ENCODE results near the gene PTPRS. TPM values are rescaled to one million over a fixed set of nuclear protein-coding genes. Genes with fewer than 3 reads are reported as not detected.

Gene PTPRS
- total RNA-seq, 1 donor from 2014 or later, result 6.5 TPM

DNA sequence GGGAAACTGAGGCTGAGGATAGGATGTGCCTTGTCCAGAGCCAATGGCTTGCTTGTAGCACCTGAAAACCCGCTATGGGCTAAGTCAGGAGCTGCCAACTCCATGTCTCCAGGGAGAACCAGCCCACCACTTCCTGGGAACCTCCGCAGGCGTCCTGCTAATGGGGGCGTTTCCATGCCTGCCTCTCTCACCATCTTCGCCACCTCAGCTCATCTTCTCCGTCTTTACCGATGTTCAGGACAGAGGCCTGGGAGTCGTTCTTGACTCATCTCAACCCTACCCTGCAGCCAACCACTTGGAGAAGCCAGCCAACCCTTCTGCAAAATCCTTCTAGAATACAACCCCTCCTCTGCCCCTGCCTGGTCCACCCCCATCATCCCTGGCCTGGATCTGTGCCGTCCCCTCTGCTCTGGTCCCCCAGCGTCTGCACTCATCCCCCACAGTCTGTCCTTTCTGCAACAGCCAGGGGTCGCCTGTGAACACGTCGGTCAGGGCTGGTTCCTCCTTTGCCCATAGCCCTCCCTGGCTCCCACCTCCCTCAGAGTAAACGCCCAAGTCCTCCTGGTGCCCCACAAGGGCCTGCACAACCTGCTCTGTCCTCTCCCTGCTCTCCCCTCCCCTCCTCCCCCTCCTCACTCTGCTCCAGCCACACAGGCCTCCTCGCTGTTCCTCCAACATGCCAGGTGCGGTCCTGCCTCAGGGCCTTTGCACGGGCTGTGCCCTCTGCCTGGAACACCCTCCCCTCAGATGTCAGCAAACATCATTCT lies 31.0 kb downstream of the PTPRS start:
- peak in 1 of 2 donors; percentile 42 for DNase-seq (ENCODE audit: low read depth in 2 of 2)

DNA sequence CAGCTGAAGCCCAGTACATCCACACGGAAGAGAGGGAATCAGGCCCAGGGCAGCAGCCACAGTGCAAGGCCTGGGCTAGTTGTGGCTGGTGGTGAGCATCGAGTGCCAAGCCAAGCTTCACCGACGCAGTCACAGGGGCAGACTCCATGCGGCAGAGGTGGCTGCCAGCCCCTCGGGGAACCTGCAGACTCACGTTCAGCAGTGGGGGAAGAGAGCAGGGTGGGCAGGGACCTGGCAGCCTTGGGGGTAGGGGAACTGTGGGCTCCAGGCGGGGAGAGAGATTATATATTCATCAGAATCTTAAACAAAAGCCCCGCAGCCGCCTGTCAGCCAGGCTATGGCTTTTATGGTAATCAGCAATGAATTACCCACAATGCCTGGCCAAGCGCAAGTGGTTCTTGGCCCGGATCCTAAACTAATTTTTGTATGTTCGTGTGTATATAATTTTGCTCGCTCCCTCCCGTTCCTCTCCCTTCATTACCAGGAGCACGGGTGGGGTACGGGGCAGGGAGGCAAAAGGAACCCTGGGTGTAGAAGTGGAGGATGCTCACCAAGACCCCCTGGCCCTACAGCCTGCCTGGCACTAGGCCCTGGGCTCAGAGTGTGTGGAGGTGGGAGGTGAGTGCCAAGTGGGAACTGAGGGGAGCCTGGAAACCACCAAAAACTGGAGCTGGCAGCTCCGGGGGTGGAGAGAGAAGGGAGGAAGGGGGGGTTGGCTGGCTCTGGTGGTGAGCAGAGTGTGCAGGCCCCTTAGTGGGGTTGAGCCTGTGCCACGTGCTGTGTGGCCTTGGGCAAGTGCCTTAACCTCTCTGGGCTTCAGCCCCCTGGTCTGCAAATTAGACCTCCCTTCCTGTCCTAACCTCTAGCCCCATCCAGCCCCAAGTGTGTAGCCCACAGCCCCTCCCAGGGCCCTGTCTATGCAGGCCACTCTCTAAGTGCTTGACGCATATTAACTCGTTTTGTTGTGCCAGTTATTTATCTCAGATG lies 31.9 kb downstream of the PTPRS start:
- DNase-seq (ENCODE audit: low read depth in 2 of 2), result peak; percentile 55 to 91

DNA sequence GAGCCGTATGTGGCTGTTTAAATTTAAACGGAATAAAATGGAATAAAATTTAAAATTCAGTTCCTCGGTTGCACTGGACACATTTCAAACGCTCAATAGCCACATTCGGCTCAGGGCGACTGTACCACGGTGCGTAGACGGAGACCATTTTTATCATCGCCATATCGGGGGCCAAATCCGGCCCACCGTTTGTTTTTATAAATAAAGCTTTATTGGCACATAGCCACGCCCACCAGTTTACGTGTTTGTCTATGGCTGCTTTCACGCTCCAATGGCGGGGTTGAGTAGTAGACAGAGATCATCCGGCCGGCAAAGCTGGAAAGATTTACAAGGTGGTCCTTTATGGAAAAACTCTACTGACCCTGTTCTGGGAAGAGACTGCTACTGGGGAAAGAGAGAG lies 33.0 kb downstream of the PTPRS start:
- no peak for DNase-seq (ENCODE audit: low read depth in 2 of 2)

DNA sequence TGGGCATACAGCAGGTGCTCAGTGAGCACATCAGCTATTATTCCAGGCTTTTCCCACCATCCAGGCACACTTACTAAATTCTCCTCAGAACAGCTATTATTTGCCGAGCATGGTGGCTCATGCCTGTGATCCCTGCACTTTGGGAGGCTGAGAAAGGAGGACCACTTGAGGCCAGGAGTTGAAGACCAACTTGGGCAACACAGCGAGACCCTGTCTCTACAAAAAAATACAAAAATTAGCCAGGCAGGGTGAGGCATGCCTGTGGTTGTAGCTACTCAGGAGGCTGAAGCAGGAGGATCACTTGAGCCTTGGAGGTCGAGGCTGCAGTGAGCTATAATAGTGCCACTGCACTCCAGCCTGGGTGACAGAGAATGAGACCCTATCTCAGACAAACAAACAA lies 35.4 kb downstream of the PTPRS start:
- no peak for DNase-seq (ENCODE audit: low read depth in 2 of 2)

DNA sequence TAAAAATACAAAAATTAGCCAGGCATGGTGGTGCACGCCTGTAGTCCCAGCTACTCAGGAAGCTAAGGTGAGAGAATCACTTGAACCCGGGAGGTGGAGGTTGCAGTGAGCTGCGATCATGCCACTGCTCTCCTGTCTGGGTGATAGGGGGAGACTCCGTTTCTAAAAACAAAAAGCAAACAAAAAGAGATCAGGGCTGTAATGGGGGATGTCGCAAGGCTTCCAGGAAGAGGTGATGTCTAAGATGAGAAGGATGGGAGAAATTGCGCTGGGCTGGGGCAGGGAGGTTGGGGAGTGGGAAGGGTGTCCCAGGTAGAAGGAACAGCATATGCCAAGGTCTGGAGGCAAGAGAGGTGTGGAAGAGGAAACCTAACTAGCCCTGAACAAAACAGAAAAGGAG lies 36.1 kb downstream of the PTPRS start:
- DNase-seq (ENCODE audit: low read depth in 2 of 2), result no peak

DNA sequence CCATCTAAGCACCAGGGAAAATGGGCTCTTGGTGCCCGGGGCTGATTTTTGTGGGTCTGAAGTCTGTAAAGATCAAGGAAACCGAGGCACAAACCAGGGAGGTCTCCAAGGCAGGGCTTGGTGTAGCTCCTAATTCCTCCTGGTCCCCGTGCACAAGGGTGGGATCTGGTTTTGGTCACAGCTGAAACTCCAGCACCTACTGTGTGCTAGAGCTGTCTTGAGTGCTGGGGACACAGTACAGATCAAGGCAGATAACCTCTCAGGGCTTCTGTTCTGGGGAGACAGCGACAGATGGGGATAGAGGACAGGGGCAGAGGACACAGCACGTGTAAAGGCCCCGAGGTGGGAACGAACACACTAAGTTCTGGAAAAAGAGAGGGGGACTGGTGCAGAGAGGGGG lies 37.4 kb downstream of the PTPRS start:
- DNase-seq (ENCODE audit: low read depth in 2 of 2), result no peak

DNA sequence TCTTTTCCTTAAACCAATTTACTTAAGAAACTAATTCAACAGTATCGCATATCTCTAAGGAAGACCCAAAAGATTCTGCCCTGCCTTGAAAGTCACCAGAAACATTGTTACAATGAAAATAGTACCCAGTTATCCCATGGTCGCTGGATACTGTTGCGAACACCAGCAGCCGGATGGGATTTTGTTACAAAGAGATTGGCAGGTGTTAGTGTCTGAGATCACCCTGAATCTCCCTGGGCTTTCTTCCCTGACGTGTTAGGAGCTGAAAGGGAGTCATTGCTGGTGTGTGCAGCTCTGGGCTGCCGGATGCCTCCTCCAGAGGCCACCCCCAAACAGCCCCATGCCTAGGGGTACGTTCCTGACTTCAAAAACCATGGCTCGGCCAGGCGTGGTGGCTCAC lies 38.2 kb downstream of the PTPRS start:
- DNase-seq (ENCODE audit: low read depth in 2 of 2), result no peak

DNA sequence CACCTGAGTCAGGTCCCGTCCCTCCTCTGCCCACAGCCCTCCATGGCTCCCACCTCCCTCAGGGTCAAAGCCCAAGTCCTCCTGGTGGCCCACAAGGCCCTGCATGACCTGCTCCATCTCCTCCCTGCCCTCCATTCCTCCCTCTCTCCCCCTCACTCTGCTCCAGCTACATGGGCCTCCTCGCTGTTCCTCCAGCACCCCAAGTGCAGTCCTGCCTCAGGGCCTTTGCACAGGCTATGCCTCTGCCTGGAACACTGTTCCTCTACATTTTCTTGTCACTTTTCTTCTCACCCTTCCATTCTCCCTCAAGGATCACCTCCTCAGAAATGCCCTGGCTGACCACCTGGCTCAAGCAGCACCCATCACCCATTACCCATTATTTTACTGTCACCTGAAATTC lies 41.5 kb downstream of the PTPRS start:
- DNase-seq (ENCODE audit: low read depth in 2 of 2), result no peak

DNA sequence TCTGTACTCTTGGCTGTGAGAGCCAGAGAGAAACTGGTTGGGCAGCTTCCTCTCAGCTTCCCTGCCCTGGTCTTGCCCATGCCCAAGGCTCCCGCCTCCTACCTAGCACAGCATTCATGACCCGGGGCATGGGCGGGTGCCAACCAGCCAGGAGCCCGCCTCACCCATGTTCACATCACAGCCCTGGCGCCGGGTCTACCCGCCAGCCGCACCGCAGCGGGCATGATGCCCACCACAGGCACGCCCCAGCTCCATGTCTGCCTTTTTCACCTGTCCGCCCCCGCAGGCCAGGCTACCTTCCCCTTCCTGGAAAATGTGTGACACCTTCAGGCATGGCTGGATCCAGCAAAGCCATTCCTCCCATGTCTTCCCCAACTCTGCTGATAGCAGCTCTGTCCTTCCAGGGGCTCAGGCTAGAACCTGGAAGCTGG lies 42.1 kb downstream of the PTPRS start:
- no peak for DNase-seq (ENCODE audit: low read depth in 2 of 2)

DNA sequence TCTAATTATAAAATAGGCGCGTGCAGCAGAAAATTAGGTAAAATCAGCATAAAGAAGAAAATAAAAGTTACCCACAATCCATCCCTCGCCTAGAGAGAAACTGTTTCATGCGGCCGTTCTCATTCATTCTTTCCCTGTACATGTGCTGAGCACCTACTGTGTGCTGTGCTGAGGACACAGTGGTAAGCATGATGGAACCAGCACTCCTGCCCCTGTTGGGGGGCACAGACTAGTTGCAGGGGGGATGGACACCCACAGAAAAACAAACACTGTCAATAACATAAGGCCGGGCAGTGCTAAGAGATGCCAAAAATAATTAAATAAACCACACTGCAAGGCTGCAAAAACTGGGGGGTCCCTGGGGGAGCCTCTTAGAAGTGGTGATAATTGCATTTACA lies 43.3 kb downstream of the PTPRS start:
- DNase-seq (ENCODE audit: low read depth in 2 of 2), result no peak

DNA sequence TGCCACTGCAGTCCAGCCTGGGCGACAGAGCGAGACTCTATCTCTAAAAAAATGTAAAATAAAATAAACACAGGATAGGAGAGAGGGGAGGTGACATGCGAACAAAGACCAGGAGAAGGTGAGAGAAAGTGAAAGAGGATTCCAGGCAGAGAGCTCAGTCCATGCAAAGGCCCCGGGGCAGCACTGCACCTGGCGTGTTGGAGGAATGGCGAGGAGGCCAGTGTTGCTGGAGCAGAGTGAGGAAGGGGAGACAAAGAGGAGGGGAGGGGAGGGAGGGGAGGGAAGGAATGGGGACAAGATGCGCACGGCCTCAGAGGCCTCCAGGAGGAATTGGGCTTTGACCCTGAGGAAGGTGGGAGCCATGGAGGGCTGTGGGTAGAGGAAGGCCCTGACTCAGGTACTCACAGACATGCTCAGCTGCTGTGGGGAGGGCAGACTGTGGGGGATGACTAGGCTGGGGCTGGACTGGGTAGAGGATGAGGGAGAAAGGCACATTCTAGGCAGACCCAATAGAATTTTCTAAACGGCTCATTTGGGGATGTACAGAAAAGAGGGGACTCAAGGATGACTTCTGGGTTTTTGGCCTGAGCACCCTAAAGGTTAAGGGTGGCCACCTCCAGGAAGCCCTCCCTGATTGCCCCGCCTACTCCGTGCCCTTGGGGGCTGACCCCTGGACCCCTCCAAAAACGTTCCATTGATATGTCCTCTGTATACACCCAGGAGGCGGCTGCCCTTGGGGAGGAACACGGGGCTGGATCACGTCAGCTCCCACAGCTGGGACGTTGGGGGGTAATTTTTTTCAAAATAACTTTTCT lies 43.9 kb downstream of the PTPRS start:
- no peak for DNase-seq (ENCODE audit: low read depth in 2 of 2)

DNA sequence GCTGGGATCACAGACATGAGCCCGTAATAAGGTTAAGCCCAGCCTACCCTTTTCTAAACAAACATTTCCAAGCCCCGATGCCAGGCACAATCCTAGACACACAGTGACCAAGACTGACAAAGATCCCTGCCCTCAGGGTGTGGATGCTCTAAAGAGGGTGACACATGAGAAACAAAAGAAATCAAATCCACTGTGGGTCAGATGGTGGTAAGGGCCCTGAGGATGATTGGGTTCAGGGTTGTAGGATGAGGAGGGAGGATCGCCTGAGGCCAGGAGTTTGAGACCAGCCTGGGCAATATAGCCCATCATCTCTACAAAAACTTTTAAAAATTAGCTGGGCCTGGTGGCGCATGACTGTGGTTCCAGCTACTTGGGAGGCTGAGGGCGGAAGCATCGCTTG lies 44.6 kb downstream of the PTPRS start:
- no peak for DNase-seq (ENCODE audit: low read depth in 2 of 2)

DNA sequence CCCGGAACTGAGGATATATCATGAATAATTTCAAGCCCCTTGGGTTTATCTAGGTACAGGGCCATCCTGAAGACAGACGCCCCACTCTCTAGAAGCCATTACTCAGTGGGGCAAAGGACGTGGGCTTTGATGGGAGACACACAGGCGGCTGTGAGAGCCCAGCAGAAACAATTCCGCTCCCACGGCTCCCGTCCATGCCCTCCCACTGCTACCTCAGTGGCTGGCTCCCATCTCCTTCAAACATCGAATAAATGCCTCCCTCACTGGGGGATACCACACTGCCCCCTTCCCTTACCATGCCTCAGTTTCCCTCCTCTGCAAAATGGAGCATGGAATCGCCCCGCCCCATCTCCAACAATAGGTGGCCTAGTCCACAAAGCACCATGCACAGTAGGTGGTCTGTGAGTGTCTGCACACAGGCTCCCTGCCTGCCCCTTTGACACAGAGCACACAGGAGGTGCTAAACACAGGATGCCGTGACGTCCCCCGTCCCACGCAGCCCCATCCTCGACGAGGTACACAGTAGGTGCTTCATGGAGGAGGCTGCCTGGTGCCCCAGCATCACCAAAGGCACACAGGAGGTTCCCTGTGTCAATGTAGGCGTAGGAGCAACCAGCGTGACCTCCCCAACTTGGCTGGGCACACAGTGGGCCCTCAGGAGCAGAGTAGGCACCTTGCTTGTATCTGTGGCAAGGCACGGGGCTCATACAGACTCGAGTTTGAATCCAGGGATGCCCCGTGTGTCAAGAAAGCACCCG lies 46.0 kb downstream of the PTPRS start:
- no peak for DNase-seq (ENCODE audit: low read depth in 2 of 2)

DNA sequence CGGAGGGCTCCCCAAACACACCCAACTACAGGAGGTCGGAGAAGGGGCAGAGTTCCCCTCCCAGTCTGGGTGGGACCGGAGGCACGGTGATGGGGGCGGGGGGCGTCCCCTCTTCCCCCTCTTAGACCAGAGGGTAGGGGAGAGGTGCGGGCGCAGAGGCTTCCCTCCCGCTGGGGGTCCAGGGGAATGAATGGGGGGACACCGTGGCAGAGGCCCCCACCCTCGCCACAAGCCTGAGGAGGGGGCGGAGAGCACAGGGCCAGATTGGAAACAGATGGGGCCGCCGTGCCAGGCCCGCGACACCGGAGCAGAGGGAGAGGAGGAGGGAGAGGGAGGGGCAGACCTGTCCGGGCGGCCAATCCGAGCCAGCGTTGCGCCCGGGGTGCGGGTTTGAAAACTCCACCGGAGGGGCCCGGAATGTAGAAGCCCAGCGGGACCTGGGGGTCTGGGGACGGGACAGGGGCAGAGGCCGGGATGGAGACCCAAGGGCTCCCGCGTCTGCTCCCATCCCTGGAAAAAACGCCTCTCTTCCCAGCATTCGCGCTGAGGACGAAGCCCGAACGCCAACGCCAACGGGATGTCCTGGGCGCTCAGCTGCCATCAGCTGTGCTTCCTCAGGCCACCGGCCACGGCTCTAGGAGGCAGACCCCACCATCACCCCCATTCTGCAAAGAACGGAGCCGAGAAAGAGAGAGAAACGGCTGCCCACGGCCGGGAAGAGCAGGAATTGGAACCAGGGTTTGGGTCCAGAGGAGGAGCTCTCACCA lies 46.8 kb downstream of the PTPRS start:
- DNase-seq (ENCODE audit: low read depth in 2 of 2), result no peak

DNA sequence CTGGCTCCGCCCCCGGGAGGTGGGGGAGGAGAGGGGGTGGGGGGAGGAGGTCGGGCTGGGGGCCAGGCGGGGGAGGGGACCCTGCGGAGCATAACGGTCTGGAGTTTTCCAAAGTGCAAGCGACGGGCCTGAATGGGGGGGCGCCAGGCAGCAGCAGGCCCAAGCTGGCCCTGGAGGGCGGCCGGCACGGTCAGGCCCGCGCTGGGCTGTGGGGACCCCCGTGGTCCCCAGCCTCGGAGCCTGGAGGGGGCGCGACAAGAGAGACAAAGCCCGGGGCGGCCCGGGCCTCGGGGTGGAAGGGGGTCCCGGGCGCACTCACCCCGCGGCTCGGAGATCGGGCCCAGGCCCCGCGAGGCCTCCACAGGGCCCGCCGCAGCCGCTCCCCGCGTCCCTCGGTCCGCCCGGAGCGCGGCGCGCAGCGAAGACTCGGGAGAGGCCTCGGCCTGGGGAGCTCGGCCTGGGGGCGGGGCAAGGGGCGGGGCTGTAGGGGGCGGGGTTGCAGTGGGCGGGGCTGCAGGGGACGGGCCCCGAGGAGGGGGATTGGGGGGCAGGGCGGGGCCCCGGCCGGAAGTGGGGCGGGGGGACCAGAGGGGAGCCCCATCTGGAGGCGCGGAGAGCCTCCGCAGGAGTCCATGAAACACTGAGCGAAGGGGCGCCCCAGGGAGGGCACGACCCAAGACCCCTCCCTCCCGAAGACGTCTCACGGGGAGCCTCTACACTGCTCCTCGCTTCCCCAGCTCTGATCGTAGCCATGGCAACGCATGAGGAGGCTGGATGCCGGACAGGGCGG lies 47.6 kb downstream of the PTPRS start:
- DNase-seq (ENCODE audit: low read depth in 2 of 2), result peak in 1 of 2 donors; percentile 59

DNA sequence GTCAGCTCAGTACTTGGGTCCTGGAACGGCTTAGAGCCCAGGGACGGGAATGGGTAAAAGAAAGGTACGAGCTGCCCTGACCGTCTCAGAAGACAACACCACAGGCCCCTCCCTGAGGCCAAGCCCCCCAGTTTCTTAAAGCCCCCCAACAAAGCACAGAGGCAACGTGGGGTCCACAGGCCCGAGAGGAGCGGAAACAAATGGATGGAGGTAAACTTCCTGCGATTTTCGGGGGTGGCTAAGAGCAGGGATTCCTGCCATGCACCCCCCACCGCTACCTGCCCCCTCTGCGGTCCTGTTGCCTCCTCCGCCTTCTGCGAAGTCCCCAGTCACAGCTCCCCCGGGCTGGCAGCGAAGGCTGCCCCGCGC lies 48.2 kb downstream of the PTPRS start:
- peak in 1 of 2 donors; percentile 43 for DNase-seq (ENCODE audit: low read depth in 2 of 2)

DNA sequence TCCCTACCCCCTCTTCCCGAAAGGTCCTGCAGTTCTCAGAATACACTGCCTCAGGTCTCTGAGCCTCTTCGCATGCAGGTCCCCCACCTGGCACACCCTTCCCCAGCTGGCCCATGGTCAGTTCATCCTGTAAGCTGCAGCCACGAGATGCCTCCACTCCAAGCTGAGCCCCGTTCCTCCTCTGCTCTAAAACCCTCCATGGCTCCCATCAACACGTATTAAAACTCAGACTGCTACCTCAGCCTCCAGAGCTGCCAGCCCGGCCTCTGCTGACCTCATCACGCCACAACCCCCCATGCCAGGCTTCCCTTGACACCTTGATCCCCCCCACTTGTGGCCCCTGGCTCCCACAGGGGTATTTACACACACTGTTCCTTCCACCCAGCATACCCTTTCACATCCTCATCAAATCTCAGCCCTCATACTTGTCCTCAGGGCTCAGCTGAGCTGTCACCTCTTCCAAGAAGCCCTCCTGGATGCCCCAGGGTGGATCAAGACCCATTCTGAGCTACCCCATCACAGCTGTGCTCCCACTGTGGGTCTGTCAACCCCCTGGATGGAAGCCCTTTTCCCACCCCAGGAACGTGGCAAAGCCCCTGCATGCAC lies 48.9 kb downstream of the PTPRS start:
- DNase-seq (ENCODE audit: low read depth in 2 of 2), result no peak

Measured in lung microvascular endothelial cell (primary cell).